ENCODE results near the gene GPR157.
"Not testable (repeated sequence)": the region's sequence is repeated elsewhere in the genome, so short reads cannot be mapped to it uniquely, and the experiment has no call there.

The GPR157 gene

GRCh38 chr1:9146156-9146555 is 17.3 kb upstream of the GPR157 start:
- DNase-seq (ENCODE audit: low spot score) = no peak

GRCh38 chr1:9145714-9146113 is 16.8 kb upstream of the GPR157 start:
- no peak for DNase-seq (ENCODE audit: low spot score)

DNA sequence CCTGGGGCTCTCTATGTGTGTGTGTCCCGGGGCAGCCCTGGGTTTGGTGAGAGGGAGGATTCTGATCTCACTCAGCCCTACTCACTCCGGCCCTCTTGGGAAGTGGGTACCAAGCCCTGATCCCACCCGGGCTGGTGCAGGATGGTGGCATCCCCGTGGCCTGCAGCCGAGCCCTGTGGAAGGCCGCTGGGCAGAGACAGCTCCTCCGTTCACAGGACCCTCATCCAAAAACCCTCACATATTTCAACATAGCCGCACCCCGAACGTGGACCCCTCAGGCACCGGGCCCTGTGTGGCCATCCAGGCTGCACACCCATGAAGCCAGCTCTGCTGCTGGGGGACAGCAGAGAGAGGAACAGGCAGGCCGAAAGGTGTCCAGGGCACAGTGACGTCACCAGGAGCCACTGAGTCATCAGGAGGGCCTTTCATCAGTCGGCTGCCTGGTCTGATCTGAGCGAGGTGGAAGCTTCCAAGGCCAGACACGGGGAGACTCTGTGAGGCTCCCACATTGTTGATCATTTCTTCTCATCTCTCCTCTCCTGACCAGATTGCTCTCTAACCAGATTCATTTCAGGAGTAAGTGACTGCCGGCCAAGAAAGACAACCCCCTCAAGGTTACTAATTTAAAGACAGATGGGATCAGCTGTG is 16.2 kb upstream of the GPR157 start:
- peak; percentile 20 for DNase-seq (ENCODE audit: low spot score)

GRCh38 chr1:9144494-9144893 is 15.6 kb upstream of the GPR157 start:
- DNase-seq (ENCODE audit: low spot score) = not testable (repeated sequence)

DNA sequence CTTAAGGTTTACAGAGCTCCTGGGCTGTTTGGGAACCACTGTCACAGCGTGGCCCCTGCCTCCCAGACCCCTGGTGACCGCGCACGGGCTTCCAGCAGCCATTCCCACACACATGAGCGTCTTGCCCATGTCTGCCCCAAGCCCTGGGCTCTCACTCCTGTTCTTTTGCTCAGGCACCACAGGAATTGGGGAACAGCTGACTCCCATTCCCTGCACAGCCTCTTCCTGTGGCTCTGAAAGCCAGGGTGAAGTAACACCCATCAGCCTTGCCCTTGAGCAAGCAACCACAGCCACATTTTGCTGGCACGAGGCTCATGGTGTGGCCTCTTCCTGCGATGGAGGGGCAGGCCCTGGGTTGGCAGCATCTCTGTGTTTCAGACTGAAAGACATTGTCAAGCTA is 14.3 kb upstream of the GPR157 start:
- peak; percentile 22 for DNase-seq (ENCODE audit: low spot score)

DNA sequence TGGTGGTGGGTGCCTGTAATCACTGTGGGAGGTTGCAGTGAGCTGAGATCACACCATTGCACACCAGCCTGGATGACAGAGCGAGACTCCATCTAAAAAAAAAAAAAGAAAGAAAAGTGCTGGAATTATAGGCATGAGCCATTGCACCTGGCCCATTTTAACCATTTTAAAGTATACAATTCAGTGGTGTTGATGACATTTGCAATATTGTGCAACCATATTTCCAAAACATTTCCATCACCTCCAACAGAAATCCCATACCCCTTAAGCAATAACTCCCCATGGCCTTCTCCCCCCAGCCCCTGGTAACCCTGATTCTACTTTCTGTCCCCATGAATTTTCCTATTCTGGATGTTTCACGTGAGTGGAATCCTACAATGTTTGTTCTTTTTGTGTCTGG is 11.0 kb upstream of the GPR157 start:
- DNase-seq (ENCODE audit: low spot score) = no peak

GRCh38 chr1:9136932-9137331 is 8.0 kb upstream of the GPR157 start:
- DNase-seq (ENCODE audit: low spot score) = no peak

GRCh38 chr1:9135073-9135836 is 6.4 kb upstream of the GPR157 start:
- no peak for DNase-seq (ENCODE audit: low spot score)

DNA sequence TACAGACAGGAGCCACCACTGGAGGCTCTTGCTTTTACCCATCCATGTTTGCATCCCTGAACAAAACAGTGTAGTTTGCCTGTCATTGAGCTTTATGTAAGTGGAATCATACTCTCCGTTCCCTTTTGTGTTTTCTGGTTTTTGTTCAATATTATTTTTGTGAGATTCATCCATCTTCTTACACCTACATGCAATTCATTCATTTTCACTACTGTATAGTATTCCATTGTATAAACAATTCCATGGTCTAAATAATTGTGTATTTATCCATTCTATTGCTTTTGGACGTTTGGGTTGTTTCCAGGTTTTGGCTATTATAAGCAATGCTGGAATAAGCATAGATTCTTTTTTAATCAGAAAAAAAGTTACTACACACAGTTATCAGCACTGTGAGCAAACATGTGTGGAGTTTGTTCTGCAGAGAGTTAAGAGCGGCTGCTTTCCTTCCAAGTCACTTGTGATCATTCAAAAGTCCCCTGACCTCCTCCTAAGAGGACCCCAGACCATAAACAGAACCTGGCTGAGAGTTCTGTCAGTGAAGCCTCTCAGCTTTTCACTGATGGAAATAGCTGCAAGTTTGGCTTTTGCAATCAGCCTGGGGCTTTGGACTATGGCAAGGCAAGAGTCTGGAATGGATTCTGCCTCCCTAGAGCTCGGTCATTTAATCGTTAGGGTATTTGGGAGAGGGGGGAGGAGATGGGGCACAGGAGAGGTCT is 5.1 kb upstream of the GPR157 start:
- no peak for DNase-seq (ENCODE audit: low spot score)

DNA sequence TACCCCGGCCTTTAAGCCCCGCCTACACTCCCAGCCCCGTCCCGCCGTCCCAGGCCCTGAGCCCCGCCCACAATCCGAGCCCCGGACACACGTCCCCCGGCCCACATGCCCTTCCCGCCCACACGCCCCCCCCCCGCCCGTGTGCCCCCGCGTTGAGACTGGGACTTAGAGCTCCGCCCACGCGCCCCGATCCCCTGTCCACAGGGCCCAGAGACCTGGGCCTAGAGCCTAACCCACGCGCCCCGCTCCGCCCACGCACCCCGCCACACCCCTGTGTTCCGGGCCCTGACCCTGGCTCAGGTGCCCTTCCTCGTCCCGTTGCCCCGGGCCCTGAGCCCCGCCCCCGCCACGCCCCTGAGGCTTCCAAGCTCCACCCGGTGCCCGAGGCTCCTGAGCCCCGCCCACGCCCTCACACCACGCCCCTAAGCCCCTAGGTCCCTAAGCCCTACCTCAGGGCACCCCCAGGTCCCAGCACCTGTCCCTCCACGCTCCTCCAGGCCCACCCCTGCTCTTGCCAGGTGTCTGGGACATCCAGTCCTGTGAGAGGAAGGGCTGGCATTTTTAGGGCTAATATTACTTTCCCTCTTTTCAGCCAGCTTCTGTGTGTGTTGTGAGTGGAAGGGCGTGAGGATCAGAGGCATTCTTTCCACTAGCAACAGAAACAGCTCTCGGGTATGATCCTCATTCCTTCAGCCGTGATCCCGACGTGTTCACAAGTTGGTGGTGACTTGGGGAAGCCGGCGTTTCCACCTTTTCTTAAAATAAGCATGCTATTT is 552 bp upstream of the GPR157 start:
- peak; percentile 91 for DNase-seq (ENCODE audit: low spot score)

GRCh38 chr1:9128166-9128519 is 759 bp downstream of the GPR157 start:
- DNase-seq (ENCODE audit: low spot score) = no peak

DNA sequence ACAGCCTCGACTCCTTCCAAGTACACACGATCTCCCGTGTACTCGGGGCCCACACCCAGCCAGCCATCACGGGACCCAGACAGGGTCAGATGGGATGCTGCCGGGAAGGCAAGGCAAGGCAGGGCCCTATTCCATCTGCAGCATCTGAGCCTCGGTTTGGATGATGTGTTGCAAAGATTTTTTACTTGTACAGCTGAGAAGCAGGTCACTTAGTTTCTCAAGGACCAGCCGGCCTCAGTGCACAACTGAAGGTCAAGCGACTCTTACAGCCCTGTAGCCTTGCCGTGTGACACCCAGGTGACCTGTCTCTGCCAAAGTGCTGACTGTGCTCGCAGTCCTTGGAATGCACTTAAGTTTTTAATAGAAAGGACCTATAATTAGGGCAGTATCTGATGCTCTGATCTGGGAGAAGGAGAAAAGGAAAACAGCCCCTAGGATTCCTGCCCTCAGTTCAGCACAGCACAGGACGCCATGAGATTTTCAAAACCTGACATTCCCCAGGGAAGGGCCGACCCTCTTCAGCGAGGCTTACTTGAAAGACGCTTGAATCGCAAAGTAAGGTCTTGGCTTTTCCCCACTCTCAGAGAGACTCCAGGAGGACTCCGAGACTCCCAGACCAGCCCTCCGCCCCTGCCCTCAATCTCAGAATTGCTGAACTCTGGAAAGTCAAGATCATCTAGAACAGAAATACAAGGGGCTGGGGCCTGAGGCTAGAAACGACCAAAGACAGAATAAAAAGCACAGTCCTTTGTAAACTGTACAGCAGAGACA is 1.3 kb downstream of the GPR157 start:
- no peak for DNase-seq (ENCODE audit: low spot score)

- DNase-seq (ENCODE audit: low spot score) = no peak
Measured at GRCh38 chr1:9126511-9126910, 2.4 kb downstream of the GPR157 start.

- not testable (repeated sequence) for DNase-seq (ENCODE audit: low spot score)
Measured at GRCh38 chr1:9125847-9126246, 3.1 kb downstream of the GPR157 start.

DNA sequence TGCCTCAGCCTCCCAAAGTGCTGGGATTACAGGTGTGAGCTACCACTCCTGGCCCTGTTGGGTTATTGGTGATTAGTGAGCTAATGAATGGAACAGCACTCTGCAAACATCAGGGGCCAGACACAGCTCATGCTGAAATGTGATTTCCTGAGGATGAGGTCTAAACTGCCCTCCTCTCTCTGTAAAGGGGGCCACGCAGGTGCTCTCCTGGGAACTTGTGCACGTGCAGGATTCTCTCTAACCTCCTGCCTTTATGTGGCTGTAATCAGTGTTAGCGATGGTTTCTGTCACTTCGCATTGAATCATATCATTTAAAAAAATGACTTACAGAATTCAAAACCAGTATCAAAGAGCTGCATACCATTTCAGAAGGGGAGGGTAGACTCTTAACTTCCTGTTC is 3.6 kb downstream of the GPR157 start:
- DNase-seq (ENCODE audit: low spot score) = no peak

GRCh38 chr1:9124389-9124788 is 4.5 kb downstream of the GPR157 start:
- not testable (repeated sequence) for DNase-seq (ENCODE audit: low spot score)

DNA sequence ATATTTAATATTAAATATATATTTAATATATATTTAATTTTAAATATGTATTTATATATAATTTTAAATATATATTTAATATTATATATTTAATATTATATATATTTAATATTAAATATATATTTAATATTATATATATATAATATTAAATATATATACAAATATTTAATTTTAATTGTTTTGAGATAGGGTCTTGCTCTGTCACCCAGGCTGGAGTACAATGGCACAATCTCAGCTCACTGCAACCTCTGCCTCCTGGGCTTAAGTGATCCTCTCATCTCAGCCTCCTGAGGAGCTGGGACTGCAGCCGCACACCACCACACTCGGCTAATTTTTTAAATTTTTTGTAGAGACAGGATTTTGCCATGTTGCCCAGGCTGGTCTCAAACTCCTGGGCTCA is 5.2 kb downstream of the GPR157 start:
- DNase-seq (ENCODE audit: low spot score) = not testable (repeated sequence)

DNA sequence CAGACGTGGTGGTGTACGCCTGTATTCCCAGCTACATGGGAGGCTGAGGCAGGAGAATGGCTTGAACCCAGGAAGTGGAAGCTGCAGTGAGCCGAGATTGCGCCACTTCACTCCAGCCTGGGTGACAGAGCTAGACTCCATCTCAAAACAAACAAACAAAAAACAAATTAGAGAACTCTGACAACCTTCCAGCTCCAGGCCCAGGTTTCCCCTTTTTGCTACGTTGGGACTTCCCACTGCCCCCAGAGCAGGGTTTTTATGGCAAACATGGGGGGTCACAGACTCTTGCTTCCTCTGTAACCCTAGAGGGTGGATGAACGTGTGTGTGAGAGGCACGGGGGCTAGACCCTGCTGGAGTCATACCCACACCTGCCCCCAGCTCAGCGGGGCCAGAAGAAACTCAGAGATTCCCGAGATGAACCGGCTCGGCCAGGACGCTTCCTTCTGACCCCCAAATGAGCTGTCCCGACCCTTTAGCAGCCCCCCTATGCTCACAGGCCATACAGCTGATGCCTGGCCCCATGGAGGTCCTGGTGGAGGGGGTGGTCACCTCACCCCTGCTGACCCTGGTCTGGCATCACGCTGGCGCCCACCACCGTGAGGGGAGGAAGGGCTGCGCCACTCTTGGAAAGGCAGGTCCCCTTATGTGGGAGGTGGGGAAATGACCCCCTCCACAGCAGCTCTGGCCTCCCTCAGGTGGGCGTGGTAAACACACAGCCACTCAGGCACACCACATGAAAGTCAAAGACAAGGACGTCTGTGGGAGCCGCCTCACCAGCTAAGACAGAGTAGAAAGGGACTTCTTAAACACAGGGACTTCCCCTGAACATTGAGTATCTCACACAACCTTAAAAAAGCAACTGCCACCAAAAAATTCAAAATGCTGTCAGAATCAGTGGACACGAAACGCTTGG is 7.1 kb downstream of the GPR157 start:
- no peak for DNase-seq (ENCODE audit: low spot score)

- no peak for DNase-seq (ENCODE audit: low spot score)
Measured at GRCh38 chr1:9120312-9120958, 8.5 kb downstream of the GPR157 start.

- no peak for DNase-seq (ENCODE audit: low spot score)
Measured at GRCh38 chr1:9119745-9120144, 9.2 kb downstream of the GPR157 start.

Data from D341Med (cell line).